22Rv1 (cell line): ENCODE results near the gene LYVE1.

Experiments used
- H3K27ac ChIP-seq: fragments of 450-650 bp; 2 replicates; pipeline ENCODE4 v1.5.1; 2017
- CTCF ChIP-seq: fragments of 450-650 bp; IDR thresholded peaks from 2 replicates; pipeline ENCODE4 v1.5.1; 2017; ENCODE audit warnings: mild to moderate bottlenecking
- ZFX ChIP-seq: fragments of 450-650 bp; IDR thresholded peaks from 2 replicates; pipeline ENCODE4 v1.6.1; 2017; ENCODE audit warnings: antibody characterized with exemption, borderline replicate concordance

The LYVE1 gene

DNA sequence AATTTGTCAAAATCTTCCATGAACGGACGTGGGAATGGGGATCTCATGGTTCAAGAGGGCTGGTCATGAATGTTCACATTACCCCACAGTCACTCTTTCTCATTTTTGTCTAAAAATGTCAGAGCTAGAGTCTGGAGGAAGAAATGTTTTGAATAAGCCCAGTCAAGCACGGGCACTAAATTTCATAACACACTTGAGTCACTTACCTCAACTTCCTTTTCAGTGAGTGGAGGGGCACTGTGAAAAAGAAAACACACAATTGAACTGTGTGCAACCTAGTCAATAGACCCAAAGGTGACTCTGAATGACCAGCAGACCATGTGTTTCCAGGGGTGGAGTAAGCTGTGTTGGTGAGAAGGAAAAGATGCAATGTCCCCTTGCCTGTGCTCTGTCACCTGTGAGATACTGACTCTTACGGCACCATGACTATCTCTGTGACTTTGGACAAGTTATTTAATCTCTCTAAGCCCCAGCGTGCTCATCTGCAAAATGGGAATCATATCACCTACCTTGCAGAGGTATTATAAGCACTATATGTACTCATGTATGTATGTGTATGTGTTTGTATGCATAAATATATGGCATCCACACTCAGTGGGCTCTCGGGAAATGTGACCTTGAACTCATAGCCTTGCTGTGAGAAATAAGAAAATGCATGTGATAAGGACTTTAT lies 38.2 kb upstream of the LYVE1 start:
- no peak overlapping the region for H3K27ac ChIP-seq
- TF ChIP-seq ZFX, result no peak
- no peak for TF ChIP-seq CTCF

- no peak overlapping the region for H3K27ac ChIP-seq
- TF ChIP-seq ZFX (no peak), CTCF (no peak)
Observed at GRCh38 chr11:10605941-10606381, 37.5 kb upstream of the LYVE1 start.

DNA sequence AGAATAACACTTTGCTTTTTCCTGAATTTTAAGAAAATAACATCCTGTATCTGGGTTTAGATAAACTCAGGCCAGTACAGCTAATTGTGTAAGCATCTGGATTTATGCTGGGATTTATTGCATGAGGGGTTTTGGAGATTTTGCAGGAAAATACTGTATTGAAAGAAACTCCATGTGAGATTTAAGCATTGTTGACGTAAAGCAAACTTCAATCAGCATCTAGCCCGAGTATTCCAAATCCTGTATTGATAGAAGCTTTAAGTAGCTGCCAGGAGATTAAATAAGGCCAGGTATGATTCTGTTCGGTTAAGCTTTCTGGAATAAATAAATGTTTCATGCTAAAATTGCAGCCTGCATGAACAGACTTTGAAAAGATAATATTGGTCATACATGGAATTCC lies 36.3 kb upstream of the LYVE1 start:
- no peak overlapping the region for H3K27ac ChIP-seq
- TF ChIP-seq ZFX (no peak), CTCF (no peak)

DNA sequence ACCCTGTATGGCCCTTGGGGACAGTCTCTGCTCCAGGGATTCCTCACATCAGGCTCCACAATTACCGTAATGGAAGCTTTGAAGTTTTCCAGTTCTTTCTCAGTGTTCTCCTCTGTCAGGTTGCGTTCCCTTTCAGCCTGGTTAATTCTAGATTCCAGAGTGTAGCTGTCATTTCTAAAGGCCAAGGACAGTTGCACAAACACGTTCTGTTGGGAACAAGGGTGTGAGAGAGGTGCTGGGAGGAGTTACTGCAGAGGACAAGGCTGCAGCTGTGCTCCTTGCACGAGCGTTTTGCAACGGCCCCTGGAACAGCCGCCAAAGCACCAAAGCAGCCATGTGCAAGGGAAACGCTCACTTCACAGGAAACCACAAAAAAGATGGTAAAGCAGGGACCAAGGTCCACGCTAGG lies 35.9 kb upstream of the LYVE1 start:
- TF ChIP-seq ZFX, result no peak
- TF ChIP-seq CTCF, result no peak
- no peak overlapping the region for H3K27ac ChIP-seq

- no peak overlapping the region for H3K27ac ChIP-seq
Observed at GRCh38 chr11:10603721-10604297, 35.3 kb upstream of the LYVE1 start.

GRCh38 chr11:10602945-10603344 lies 34.5 kb upstream of the LYVE1 start:
- no peak overlapping the region for H3K27ac ChIP-seq

More at GRCh38 chr11:10603721-10604297, 35.3 kb upstream of the LYVE1 start:
- TF ChIP-seq CTCF (no peak), ZFX (no peak)

More at GRCh38 chr11:10602945-10603344, 34.5 kb upstream of the LYVE1 start:
- TF ChIP-seq ZFX (no peak), CTCF (no peak)
